ENCODE data around the gene LZTS3. TPM values are rescaled to one million over a fixed set of nuclear protein-coding genes. Genes with fewer than 3 reads are reported as not detected.
A peak's percentile ranks its signal among the peaks of the same experiment; 100 is the strongest.
"Not testable (repeated sequence)": the region's sequence is repeated elsewhere in the genome, so short reads cannot be mapped to it uniquely, and the experiment has no call there.

The LZTS3 gene
- total and polyA plus RNA-seq, 2 of the 13 experiments (the other 11 are each of a cell fraction or from before 2014, with no cell fraction given): 10.1 to 31.3 TPM

- Histone ChIP-seq H4K20me1 (ENCODE audit: insufficient read depth, low read length) (no peaks in the 10 kb centered on the region), H3K4me1 (ENCODE audit: insufficient read depth, low read length) (peaks cover 48% of the 10 kb centered on the region), H3K4me2 (ENCODE audit: low read depth, low read length) (no peak overlapping the region), H3K9me3 (ENCODE audit: low read length) (no peaks in the 10 kb centered on the region), H2AFZ (ENCODE audit: low read length) (no peak overlapping the region), H3K27ac (ENCODE audit: extremely low read length, insufficient read depth, low read length) (no peak overlapping the region), H3K27me3 (ENCODE audit: control insufficient read depth in 1 of 2, insufficient read depth in 2 of 2, low read length in 2 of 2) (no peaks in the 10 kb centered on the region), H3K4me3 (replicated peaks in 1 of 3; ENCODE audit: insufficient read depth in 1 of 3, low read depth in 2 of 3, low read length in 3 of 3) (no peak overlapping the region), H3K9ac (ENCODE audit: insufficient read depth, low read depth, low read length) (no peak overlapping the region), H3K36me3 (replicated peaks in 1 of 2; ENCODE audit: control insufficient read depth in 1 of 2, insufficient read depth in 2 of 2, low read length in 2 of 2) (peaks cover 7 to 22% of the 10 kb centered on the region in 2 experiments; a peak in 4 of 5 replicates), H3K79me2 (ENCODE audit: insufficient read depth, low read length) (no peaks in the 10 kb centered on the region)
- FAIRE-seq (no peak), DNase-seq (ENCODE audit: low spot score) (no peak), ATAC-seq (no peak)
- intact Hi-C loops (cut with micrococcal nuclease; ENCODE audit: unreplicated experiment) (loop anchor here (2.0 to 5.0 kb wide), 2 partner anchors 42 to 90 kb away; partner anchors contain the start of gene ITPA), in situ Hi-C loops (cut with HindIII; ENCODE audit: extremely low pct_ligation_motif_present, low pct_unique_long_range_greater_than_20kb) (loop anchor here (10.0 kb wide), 1 partner anchor 64 kb away; no protein-coding TSS in a partner anchor)
- no peak for TF ChIP-seq ZNF20 (CRISPR knock-in tag; IDR thresholded peaks at IDR 0.05)
- TF ChIP-seq ZNF543 (CRISPR knock-in tag; IDR thresholded peaks at IDR 0.05): peak; percentile 95
- 80% methylated on average over 5 of the region's 5 CpGs for WGBS (ENCODE audit: low lambda C conversion rate)
- ChIA-PET CTCF (ENCODE audit: low intra/inter-chr PET ratio, low total read pairs) (no interaction called here), POLR2A (interaction anchor here (1.6 kb wide), 1 partner anchor 74 kb away, joined by 3 read pairs; the partner anchor contains the start of gene MRPS26)
- no TSS peak for BruUV-seq (replicated peaks)
Measured at GRCh38 chr20:3119044-3119443, 54.3 kb downstream of the LZTS3 start.

DNA sequence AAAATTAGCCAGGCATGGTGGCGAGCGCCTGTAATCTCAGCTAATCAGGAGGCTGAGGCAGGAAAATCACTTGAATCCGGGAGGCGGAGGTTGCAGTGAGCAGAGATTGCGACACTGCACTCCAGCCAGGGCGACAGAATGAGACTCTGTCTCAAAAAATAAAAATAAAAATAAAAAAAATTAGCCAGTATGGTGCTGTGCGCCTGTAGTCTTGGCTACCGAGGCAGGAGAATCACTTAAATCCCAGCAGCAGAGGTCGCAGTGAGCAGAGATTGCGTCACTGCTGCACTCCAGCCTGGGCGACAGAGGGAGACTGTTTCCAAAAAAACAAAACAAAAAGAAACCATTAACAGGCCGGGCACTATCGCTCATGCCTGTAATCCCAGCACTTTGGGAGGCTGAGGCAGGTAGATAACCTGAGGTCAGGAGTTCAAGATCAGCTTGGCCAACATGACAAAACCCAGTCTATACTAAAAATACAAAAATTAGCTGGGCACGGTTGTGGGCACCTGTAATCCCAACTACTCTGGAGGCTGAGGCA lies 55.4 kb downstream of the LZTS3 start:
- peak overlapping the region; percentile 51 for H3K9ac ChIP-seq (ENCODE audit: insufficient read depth, low read depth, low read length)
- 30% methylated on average over 14 of the region's 14 CpGs for WGBS (ENCODE audit: low lambda C conversion rate)
- ChIA-PET CTCF (ENCODE audit: low intra/inter-chr PET ratio, low total read pairs) (interaction anchor here (1.0 to 5.3 kb wide), 6 partner anchors 22 to 197 kb away, joined by 3 to 47 read pairs (median 4); no protein-coding TSS in a partner anchor), POLR2A (interaction anchor here (0.8 to 1.3 kb wide), 3 partner anchors 9 to 50 kb away, joined by 3 read pairs; partner anchors contain the start of genes FASTKD5 and UBOX5)
- DNase-seq (ENCODE audit: low spot score) (peak; percentile 89), FAIRE-seq (peak; percentile 82), ATAC-seq (peak; percentile 87)
- peaks cover 45% of the 10 kb centered on the region for H3K4me1 ChIP-seq (ENCODE audit: insufficient read depth, low read length)
- in situ Hi-C loops (cut with HindIII; ENCODE audit: extremely low pct_ligation_motif_present, low pct_unique_long_range_greater_than_20kb): loop anchor here (10.0 kb wide), 1 partner anchor 63 kb away; no protein-coding TSS in a partner anchor
- not testable (repeated sequence) for H3K79me2 ChIP-seq (ENCODE audit: insufficient read depth, low read length); H3K27me3 ChIP-seq (ENCODE audit: control insufficient read depth in 1 of 2, insufficient read depth in 2 of 2, low read length in 2 of 2); BruUV-seq (replicated peaks); H2AFZ ChIP-seq (ENCODE audit: low read length); H4K20me1 ChIP-seq (ENCODE audit: insufficient read depth, low read length); H3K9me3 ChIP-seq (ENCODE audit: low read length)
- H3K36me3 ChIP-seq (replicated peaks in 1 of 2; ENCODE audit: control insufficient read depth in 1 of 2, insufficient read depth in 2 of 2, low read length in 2 of 2): peaks cover 7 to 28% of the 10 kb centered on the region in 2 experiments; a peak in 4 of 5 replicates
- H3K4me3 ChIP-seq (replicated peaks in 1 of 3; ENCODE audit: insufficient read depth in 1 of 3, low read depth in 2 of 3, low read length in 3 of 3): peak overlapping the region in 1 of 3 experiments; percentile 31; a peak in 1 of 6 replicates
- peak overlapping the region; percentile 39 for H3K27ac ChIP-seq (ENCODE audit: extremely low read length, insufficient read depth, low read length)
- H3K4me2 ChIP-seq (ENCODE audit: low read depth, low read length): peak overlapping the region; percentile 60
- intact Hi-C loops (cut with micrococcal nuclease; ENCODE audit: unreplicated experiment): loop anchor here (1.0 to 5.0 kb wide), 5 partner anchors 41 to 198 kb away; partner anchors contain the start of gene ITPA
- TF ChIP-seq ARID4A (CRISPR knock-in tag; IDR thresholded peaks at IDR 0.05; ENCODE audit: borderline replicate concordance): peak; percentile 60; the same call in 1 of the 2 replicates
- TF ChIP-seq, protein P1, sequence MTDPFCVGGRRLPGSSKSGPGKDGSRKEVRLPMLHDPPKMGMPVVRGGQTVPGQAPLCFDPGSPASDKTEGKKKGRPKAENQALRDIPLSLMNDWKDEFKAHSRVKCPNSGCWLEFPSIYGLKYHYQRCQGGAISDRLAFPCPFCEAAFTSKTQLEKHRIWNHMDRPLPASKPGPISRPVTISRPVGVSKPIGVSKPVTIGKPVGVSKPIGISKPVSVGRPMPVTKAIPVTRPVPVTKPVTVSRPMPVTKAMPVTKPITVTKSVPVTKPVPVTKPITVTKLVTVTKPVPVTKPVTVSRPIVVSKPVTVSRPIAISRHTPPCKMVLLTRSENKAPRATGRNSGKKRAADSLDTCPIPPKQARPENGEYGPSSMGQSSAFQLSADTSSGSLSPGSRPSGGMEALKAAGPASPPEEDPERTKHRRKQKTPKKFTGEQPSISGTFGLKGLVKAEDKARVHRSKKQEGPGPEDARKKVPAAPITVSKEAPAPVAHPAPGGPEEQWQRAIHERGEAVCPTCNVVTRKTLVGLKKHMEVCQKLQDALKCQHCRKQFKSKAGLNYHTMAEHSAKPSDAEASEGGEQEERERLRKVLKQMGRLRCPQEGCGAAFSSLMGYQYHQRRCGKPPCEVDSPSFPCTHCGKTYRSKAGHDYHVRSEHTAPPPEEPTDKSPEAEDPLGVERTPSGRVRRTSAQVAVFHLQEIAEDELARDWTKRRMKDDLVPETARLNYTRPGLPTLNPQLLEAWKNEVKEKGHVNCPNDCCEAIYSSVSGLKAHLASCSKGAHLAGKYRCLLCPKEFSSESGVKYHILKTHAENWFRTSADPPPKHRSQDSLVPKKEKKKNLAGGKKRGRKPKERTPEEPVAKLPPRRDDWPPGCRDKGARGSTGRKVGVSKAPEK (CRISPR knock-in tag; IDR thresholded peaks at IDR 0.05; ENCODE audit: borderline replicate concordance): peak; percentile 79; the same call in 1 of the 2 replicates
